Right kidney (tissue), 1 donor: Measurements from ENCODE around the gene RPS21.

Experiments used
- DNase-seq: peaks from one replicate; pipeline ENCODE4 v3.0.0-alpha.2; 2016

The RPS21 gene

GRCh38 chr20:62376112-62377063, 10.5 kb upstream of the RPS21 start:
- DNase-seq, result peak; percentile 75

- no peak for DNase-seq
These were observed 9.8 kb upstream of the RPS21 start for GRCh38 chr20:62377064-62377461.

- DNase-seq, result peak; percentile 25
These were observed 9.2 kb upstream of the RPS21 start for GRCh38 chr20:62377615-62378178.

GRCh38 chr20:62378215-62378614, 8.7 kb upstream of the RPS21 start:
- DNase-seq, result no peak

- DNase-seq, result no peak
These were observed 5.6 kb upstream of the RPS21 start for GRCh38 chr20:62381202-62381797.

GRCh38 chr20:62381842-62382241, 5.1 kb upstream of the RPS21 start:
- DNase-seq, result no peak

GRCh38 chr20:62382306-62383198, 4.4 kb upstream of the RPS21 start:
- DNase-seq, result peak; percentile 63

- no peak for DNase-seq
These were observed 463 bp downstream of the RPS21 start for GRCh38 chr20:62387219-62387913.

- DNase-seq, result no peak
These were observed 1.2 kb downstream of the RPS21 start for GRCh38 chr20:62387933-62388635.

- DNase-seq, result no peak
These were observed 2.1 kb downstream of the RPS21 start for GRCh38 chr20:62388839-62389600.

- DNase-seq, result no peak
These were observed 2.7 kb downstream of the RPS21 start for GRCh38 chr20:62389601-62390087.

GRCh38 chr20:62390317-62391164, 3.6 kb downstream of the RPS21 start:
- DNase-seq, result no peak

- DNase-seq, result no peak
These were observed 4.5 kb downstream of the RPS21 start for GRCh38 chr20:62391165-62392076.

GRCh38 chr20:62392077-62392418, 5.1 kb downstream of the RPS21 start:
- no peak for DNase-seq

GRCh38 chr20:62392621-62393334, 5.9 kb downstream of the RPS21 start:
- DNase-seq, result no peak

GRCh38 chr20:62393335-62393665, 6.4 kb downstream of the RPS21 start:
- DNase-seq, result no peak

GRCh38 chr20:62393830-62394229, 6.9 kb downstream of the RPS21 start:
- DNase-seq, result no peak
